RWPE2 (cell line): ENCODE measurements around the gene MEG3.
A peak's percentile ranks its signal among the peaks of the same experiment; 100 is the strongest.

Experiments
- ATAC-seq: fragments of 200-7000 bp; cut with Tn5 transposase; 3 replicates; pipeline ENCODE4 v1.9.1; 2021; ENCODE audit warnings: low read depth
- DNase-seq: peaks from one replicate; pipeline ENCODE4 v3.0.0-alpha.2; 2020; ENCODE audit warnings: low spot score
- H3K27ac ChIP-seq: fragments of 450-650 bp; 2 replicates; pipeline ENCODE4 v1.5.1; 2017; ENCODE audit warnings: mild to moderate bottlenecking; ENCODE audit not compliant: poor library complexity, severe bottlenecking
- H3K27me3 ChIP-seq: fragments of 250-450 bp; sonication (Bioruptor Pico); 2 replicates; pipeline ENCODE4 v1.5.1; 2021; ENCODE audit warnings: mild to moderate bottlenecking, moderate library complexity; ENCODE audit not compliant: insufficient read depth, poor library complexity, severe bottlenecking
- H3K36me3 ChIP-seq: fragments of 250-450 bp; sonication (Bioruptor Pico); 2 replicates; pipeline ENCODE4 v1.5.1; 2020; ENCODE audit warnings: low read depth, mild to moderate bottlenecking, moderate library complexity
- H3K4me1 ChIP-seq: fragments of 250-450 bp; sonication (Bioruptor Pico); 2 replicates; pipeline ENCODE4 v1.5.1; 2021; ENCODE audit warnings: mild to moderate bottlenecking, moderate library complexity; ENCODE audit not compliant: insufficient read depth, poor library complexity, severe bottlenecking
- H3K4me3 ChIP-seq: fragments of 250-450 bp; sonication (Bioruptor Pico); 2 replicates; pipeline ENCODE4 v1.5.1; 2021; ENCODE audit warnings: mild to moderate bottlenecking, moderate library complexity; ENCODE audit not compliant: severe bottlenecking
- H3K9me3 ChIP-seq: fragments of 250-450 bp; sonication (Bioruptor Pico); 2 replicates; pipeline ENCODE4 v1.5.1; 2021; ENCODE audit warnings: mild to moderate bottlenecking, moderate library complexity; ENCODE audit not compliant: severe bottlenecking
- CTCF ChIP-seq: fragments of 450-650 bp; IDR thresholded peaks from one replicate; pipeline ENCODE4 v1.5.1; 2017; ENCODE audit warnings: mild to moderate bottlenecking, moderate library complexity; ENCODE audit not compliant: poor library complexity, severe bottlenecking

Gene MEG3

GRCh38 chr14:100879194-100879593 lies 53.3 kb downstream of the MEG3 start:
- Histone ChIP-seq H3K4me1 (no peaks in the 10 kb centered on the region), H3K27ac (no peak overlapping the region), H3K36me3 (no peaks in the 10 kb centered on the region), H3K27me3 (no peaks in the 10 kb centered on the region), H3K9me3 (no peaks in the 10 kb centered on the region), H3K4me3 (no peak overlapping the region)
- TF ChIP-seq CTCF: no peak
- peak; percentile 49 for DNase-seq
- ATAC-seq: no peak

GRCh38 chr14:100879782-100880181 lies 53.9 kb downstream of the MEG3 start:
- H3K27ac ChIP-seq: no peak overlapping the region
- no peak for ATAC-seq
- no peaks in the 10 kb centered on the region for H3K36me3 ChIP-seq

GRCh38 chr14:100880271-100881101 lies 54.6 kb downstream of the MEG3 start:
- no peak for TF ChIP-seq CTCF
- H3K9me3 ChIP-seq: no peaks in the 10 kb centered on the region
- H3K27ac ChIP-seq: no peak overlapping the region
- H3K36me3 ChIP-seq: no peaks in the 10 kb centered on the region
- H3K4me3 ChIP-seq: no peak overlapping the region
- DNase-seq: peak; percentile 66
- H3K4me1 ChIP-seq: no peaks in the 10 kb centered on the region
- H3K27me3 ChIP-seq: no peaks in the 10 kb centered on the region
- ATAC-seq: no peak

More at GRCh38 chr14:100879782-100880181, 53.9 kb downstream of the MEG3 start:
- TF ChIP-seq CTCF: no peak
- H3K9me3 ChIP-seq: no peaks in the 10 kb centered on the region
- H3K27me3 ChIP-seq: no peaks in the 10 kb centered on the region
- peak; percentile 64 for DNase-seq
- H3K4me3 ChIP-seq: no peak overlapping the region
- no peaks in the 10 kb centered on the region for H3K4me1 ChIP-seq

GRCh38 chr14:100881211-100882025 lies 55.5 kb downstream of the MEG3 start:
- TF ChIP-seq CTCF: no peak
- Histone ChIP-seq H3K27me3 (no peaks in the 10 kb centered on the region), H3K27ac (no peak overlapping the region)

More at GRCh38 chr14:100881211-100882025, 55.5 kb downstream of the MEG3 start:
- DNase-seq (peak; percentile 62), ATAC-seq (no peak)
- Histone ChIP-seq H3K4me3 (no peak overlapping the region), H3K4me1 (no peaks in the 10 kb centered on the region), H3K9me3 (no peaks in the 10 kb centered on the region), H3K36me3 (no peaks in the 10 kb centered on the region; the same call in 1 of the 2 replicates)
